Ovary (tissue), 9 donors: ENCODE data around the gene AGO3. TPM values are rescaled to one million over a fixed set of nuclear protein-coding genes. Genes with fewer than 3 reads are reported as not detected.

ENCODE experiments used
- DNase-seq, 5 donors: peaks; one replicate each; pipeline ENCODE4 v3.0.0-alpha.2; 2019 to 2020
- H3K27ac ChIP-seq, 2 donors: fragments of 200-600 bp; one replicate each; pipeline versions ENCODE4 v1.5.1 to v1.8.0; 2019 to 2022
- H3K27me3 ChIP-seq: fragments of 200-600 bp; one replicate; pipeline ENCODE4 v1.8.0; 2022
- H3K36me3 ChIP-seq: fragments of 200-600 bp; sonication (generic); one replicate; pipeline ENCODE4 v1.5.1; 2019
- H3K4me1 ChIP-seq: one replicate; pipeline ENCODE4 v1.8.1; 2013; ENCODE audit warnings: mild to moderate bottlenecking, moderate library complexity; ENCODE audit not compliant: insufficient read depth
- H3K4me3 ChIP-seq: fragments of 200-600 bp; sonication (generic); one replicate; pipeline ENCODE4 v1.5.1; 2017
- H3K9me3 ChIP-seq, 2 donors: fragments of 200-600 bp in 1 of 2; sonication (generic) in 1 of 2; one replicate each; pipeline versions ENCODE4 v1.5.1 to v1.8.1; 2013 to 2019; ENCODE audit warnings: mild to moderate bottlenecking in 1 of 2, moderate library complexity in 1 of 2
- CTCF ChIP-seq, 3 donors: fragments of 450-650 bp in 2 of 3; fragments of 200-600 bp in 1 of 3; IDR thresholded peaks; one replicate each; pipeline versions ENCODE4 v1.5.1 to v1.8.0; 2016 to 2022; ENCODE audit warnings: antibody characterized with exemption in 3 of 3, mild to moderate bottlenecking in 1 of 3
- EP300 ChIP-seq: sonication (generic); formaldehyde crosslinking; IDR thresholded peaks from one replicate; pipeline ENCODE4 v1.6.1; 2017; ENCODE audit warnings: antibody characterized with exemption
- POLR2A ChIP-seq: fragments of 450-650 bp; IDR thresholded peaks from one replicate; pipeline ENCODE4 v1.6.1; 2017; ENCODE audit warnings: antibody characterized with exemption, mild to moderate bottlenecking, moderate library complexity
- WGBS, 3 donors: extraction: QIAGEN DNeasy Blood & Tissue Kit in 1 of 3; methylation state at CpG; one replicate each; pipeline versions ENCODE4 v1.1.5 to v1.1.7; 2013 to 2017; 5-methylcytosine and 5-hydroxymethylcytosine counted together
- intact Hi-C, 4 donors: fragments of 100-400 bp; cut with DNase I; formaldehyde crosslinking; loops; one replicate each; pipeline versions ENCODE4 v1.11.0 to v1.15.1; 2022 to 2023
- polyA plus RNA-seq, 2 donors: library from polyadenylated mRNA; stranded (reverse); fragments of 200-250 nt in 1 of 2; fragments of 350-450 nt in 1 of 2; fragmentation: Illumina TruSeq in 1 of 2; extraction: RNeasy Lipid Tissue Mini Kit (QIAGEN cat#74804) in 1 of 2; gene quantifications; one replicate each; pipeline ENCODE4 v1.2.3, GENCODE V29; 2013 to 2014
- total RNA-seq, 7 donors: library from RNA; depleted of rRNA in 2 of 7; stranded (reverse); fragments of >200 nt in 2 of 7; fragmentation: NEBNext Ultra II Directional in 3 of 7; extraction: Animal tissue kit (Norgen Biotek cat#: 25700) in 3 of 7; gene quantifications; one replicate each; pipeline versions ENCODE4 v1.1.0 to v1.2.4, GENCODE V29; 2016 to 2023
- donor health status: DM: no; HTN: no; CAD: no; lungs with moderate emphysema.
- donor health status: DM: no; HTN: no; CAD: no.
- donor health status: Bipolar disorder and iron deficiency.
- donor health status: DM: yes; HTN: yes; CAD: no.
- donor health status: DM: no; HTN: no; CAD: no.
- donor health status: DM: yes; HTN: yes; CAD: no.

The AGO3 gene
- total and polyA plus RNA-seq, 9 donors = 3.8 to 44.1 (median 30.7) TPM

- peaks cover 3% of the 10 kb centered on the region for H3K4me1 ChIP-seq
- no peak overlapping the region for H3K4me3 ChIP-seq
- intact Hi-C loops = no loop called here
- no peaks in the 10 kb centered on the region for H3K27me3 ChIP-seq
- peak overlapping the region in 1 of 2 donors; percentile 55 for H3K27ac ChIP-seq
- 93 to 96% (median 95%) methylated on average over 14 of the region's 14 CpGs for WGBS, 3 donors
- TF ChIP-seq POLR2A (no peak), CTCF (IDR thresholded peaks at IDR 0.05) (no peak), EP300 (no peak)
- no peaks in the 10 kb centered on the region for H3K36me3 ChIP-seq
- DNase-seq = no peak
- H3K9me3 ChIP-seq = no peaks in the 10 kb centered on the region
These were observed 37.6 kb upstream of the AGO3 start for GRCh38 chr1:35893051-35893879.

DNA sequence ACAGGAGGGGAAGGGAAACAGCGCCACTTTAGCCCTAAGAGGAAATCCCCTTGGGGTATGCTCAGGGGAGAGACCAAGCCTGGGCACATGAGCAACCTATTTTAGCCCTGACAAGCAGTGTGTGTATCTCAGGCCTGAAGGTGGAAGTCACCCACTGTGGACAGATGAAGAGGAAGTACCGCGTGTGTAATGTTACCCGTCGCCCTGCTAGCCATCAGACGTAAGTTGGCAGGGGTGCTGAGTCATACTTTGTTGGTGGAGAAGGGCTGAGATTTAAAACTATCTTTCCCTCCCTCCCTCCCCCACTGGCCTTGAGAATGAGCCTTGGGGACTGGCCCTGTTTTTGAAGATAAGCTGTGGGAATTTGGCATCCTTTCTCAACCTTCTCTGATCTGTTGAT lies 36.7 kb upstream of the AGO3 start:
- no peaks in the 10 kb centered on the region for H3K27me3 ChIP-seq
- H3K9me3 ChIP-seq = no peaks in the 10 kb centered on the region
- no peak for TF ChIP-seq POLR2A
- no peak for TF ChIP-seq EP300
- TF ChIP-seq CTCF (IDR thresholded peaks at IDR 0.05) = no peak
- H3K27ac ChIP-seq = peak overlapping the region in 1 of 2 donors; percentile 55
- H3K4me1 ChIP-seq = peaks cover 3% of the 10 kb centered on the region
- H3K4me3 ChIP-seq = no peak overlapping the region
- H3K36me3 ChIP-seq = no peaks in the 10 kb centered on the region
- DNase-seq = peak; percentile 38 to 56 (median 48)
- 28 to 63% (median 29%) methylated on average over 6 of the region's 6 CpGs for WGBS, 3 donors
- intact Hi-C loops = no loop called here

GRCh38 chr1:35894656-35895055 lies 36.2 kb upstream of the AGO3 start:
- Histone ChIP-seq H3K27me3 (no peaks in the 10 kb centered on the region), H3K4me3 (no peak overlapping the region), H3K27ac (peak overlapping the region in 1 of 2 donors; percentile 3), H3K4me1 (peaks cover 3% of the 10 kb centered on the region), H3K36me3 (no peaks in the 10 kb centered on the region), H3K9me3 (no peaks in the 10 kb centered on the region)
- DNase-seq = no peak
- intact Hi-C loops = no loop called here
- WGBS, 3 donors = 78 to 81% (median 81%) methylated on average over 1 of the region's 1 CpG
- no peak for TF ChIP-seq POLR2A
- no peak for TF ChIP-seq EP300
- no peak for TF ChIP-seq CTCF (IDR thresholded peaks at IDR 0.05)

GRCh38 chr1:35899941-35900340 lies 31.0 kb upstream of the AGO3 start:
- intact Hi-C loops = no loop called here
- no peaks in the 10 kb centered on the region for H3K36me3 ChIP-seq

More at GRCh38 chr1:35899941-35900340, 31.0 kb upstream of the AGO3 start:
- Histone ChIP-seq H3K27ac (no peak overlapping the region), H3K4me1 (no peaks in the 10 kb centered on the region), H3K9me3 (no peaks in the 10 kb centered on the region), H3K4me3 (no peak overlapping the region), H3K27me3 (no peaks in the 10 kb centered on the region)
- no peak for TF ChIP-seq EP300
- no peak for TF ChIP-seq POLR2A
- no peak for TF ChIP-seq CTCF (IDR thresholded peaks at IDR 0.05)
- no peak for DNase-seq
